HG03575 (cell line): ENCODE data around the gene AJM1.

Experiments
- ATAC-seq: cut with Tn5 transposase; IDR thresholded peaks from one replicate; pipeline ENCODE4 v1.9.1; 2021; ENCODE audit not compliant: unreplicated experiment, insufficient number of reproducible peaks, low FRiP score; ENCODE audit errors: extremely low read depth

AJM1 gene

DNA sequence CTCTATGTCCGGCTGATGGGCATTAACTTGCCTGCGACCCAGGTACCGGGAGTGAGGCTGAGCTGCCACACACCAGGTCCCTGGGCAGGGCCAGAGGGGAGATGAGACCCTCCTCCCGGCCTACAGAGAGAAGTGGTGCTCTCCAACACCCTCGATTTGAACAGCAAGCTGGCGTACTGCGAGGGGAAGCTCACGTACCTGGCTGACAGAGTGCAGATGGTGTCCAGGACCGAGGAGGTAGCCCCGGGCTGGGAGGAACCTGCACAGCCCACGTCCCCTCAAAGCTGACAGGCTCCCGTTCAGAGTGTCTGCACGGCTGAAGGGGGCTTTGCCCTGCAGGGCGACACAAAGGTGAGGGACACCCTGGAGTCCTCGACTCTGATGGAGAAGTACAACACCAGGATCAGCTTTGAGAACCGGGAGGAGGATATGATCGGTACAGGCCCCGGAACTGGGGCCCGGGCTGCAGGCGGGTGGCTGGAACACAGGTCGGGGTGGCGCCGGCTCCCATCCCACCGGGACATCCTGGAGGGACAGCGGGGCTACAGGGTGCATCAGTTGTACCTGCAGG, 35.6 kb upstream of the AJM1 start:
- ATAC-seq: no peak

DNA sequence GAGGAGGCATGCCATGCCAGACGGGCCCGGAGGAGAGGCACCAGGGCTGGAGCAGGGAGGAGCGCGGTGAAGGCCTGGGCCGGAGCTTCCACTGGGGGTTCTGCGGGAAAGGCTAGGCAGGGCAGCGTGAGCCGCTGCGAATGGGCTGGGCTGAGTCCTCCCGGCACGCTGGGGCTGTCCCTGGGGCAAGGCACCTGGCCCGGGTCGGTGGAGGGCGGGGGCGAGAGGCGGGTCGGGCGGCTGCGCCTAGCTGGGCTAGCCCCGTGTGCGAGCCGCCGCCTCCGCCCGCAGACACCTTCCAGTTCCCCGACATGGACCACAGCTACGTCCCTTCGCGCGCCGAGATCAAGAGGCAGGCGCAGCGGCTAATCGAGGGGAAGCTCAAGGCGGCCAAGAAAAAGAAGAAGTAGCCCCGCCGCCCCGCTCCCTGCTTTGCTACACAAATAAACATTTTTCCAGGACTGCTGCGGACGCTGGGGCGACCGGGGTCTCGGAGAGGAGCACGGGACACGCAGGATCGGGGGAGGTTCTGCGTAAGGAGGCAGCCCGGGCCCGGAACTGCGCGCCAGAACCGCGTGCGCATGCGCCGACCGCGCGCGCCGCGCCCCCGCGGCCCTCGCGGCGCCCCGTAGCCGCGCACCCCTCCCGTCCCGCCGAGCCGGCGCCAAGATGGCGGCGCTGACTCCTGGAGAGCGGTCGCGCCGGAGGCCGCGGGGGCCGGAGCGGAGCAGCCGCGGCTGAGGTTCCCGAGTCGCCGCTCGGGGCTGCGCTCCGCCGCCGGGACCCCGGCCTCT, 34.8 kb upstream of the AJM1 start, which contains the start of gene RABL6:
RABL6 (plus strand) TSS at position 668 of the 794 bp plus-strand sequence. CDS start 249 bp downstream, outside the sequence.
- no peak for ATAC-seq

DNA sequence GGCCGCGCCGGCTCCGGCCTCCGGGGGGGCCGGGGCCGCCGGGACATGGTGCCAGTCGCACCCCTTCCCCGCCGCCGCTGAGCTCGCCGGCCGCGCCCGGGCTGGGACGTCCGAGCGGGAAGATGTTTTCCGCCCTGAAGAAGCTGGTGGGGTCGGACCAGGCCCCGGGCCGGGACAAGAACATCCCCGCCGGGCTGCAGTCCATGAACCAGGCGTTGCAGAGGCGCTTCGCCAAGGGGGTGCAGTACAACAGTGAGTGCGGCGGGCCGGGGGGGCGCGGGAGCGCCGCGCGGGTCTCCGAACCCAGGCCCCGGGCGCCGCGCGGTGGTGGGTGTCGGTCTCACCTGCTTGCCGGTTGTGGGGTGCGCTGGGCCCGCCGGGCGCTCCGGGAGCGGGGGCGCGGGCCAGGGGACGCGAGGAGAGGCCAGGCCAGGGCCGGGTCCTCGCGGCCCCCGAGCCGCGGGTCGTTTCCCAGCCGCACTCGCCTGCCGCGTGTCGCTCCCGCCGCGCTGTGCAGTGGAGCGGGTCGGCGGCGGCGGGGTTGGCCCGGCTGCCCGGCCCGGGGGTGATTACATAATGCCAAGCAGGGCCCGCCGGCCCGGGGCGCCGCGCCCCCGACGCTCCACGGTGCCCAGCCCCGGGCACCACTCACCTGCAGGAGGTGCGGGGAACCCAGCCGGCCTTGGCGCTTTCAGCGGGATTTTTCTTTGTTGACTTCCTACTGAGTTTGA, 34.0 kb upstream of the AJM1 start:
- ATAC-seq: no peak

DNA sequence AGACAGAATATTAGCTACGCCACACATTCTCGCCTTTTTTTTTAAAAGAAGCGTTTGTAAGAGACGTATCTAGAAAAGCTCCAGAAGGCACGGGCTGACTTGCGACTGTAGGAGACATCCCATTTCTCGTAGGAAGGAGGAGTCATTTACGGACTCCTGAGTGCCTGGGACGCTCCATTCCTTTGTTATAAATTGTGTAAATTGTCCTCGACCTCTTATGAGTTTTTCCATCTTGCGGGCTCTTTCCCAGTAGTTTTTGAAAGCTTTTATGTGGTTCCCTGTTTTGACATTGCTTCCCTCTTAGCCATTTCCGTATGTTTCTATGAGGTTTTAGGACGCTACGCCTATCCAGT, 33.5 kb upstream of the AJM1 start:
- no peak for ATAC-seq

DNA sequence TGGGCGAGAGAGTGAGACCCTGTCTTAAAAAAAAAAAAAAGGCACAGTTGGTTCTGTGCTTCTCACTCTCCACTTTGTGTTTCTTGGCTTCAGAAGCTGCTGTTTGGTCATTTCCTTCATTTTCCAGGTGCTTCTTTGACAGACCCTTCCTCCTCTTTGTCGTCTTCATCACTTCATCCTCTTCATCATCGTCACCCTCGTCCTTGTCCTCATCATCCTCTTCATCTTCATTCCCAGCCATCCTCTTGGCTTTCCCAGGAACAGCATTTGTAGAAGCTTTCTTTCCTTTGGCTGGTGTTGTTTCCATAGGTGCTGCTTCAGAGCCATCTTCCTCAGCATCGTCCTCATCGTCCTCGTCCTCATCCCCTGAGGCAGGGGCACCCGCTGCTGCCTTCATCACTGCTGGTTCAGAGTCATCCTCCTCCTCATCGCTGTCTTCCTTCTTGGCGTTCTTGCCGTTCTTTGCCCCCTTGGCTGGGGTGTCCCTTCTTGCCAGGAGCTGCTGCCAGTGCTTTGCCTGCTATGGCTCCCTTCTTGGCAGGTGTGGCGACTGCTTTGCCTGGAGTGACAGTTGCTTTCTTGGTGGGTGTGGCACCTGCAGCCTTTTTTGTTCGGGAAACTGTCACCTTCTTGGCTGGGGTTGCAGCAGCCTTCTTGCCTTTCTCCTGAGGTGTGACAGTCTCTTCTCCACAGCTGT, 27.4 kb upstream of the AJM1 start:
- no peak for ATAC-seq

DNA sequence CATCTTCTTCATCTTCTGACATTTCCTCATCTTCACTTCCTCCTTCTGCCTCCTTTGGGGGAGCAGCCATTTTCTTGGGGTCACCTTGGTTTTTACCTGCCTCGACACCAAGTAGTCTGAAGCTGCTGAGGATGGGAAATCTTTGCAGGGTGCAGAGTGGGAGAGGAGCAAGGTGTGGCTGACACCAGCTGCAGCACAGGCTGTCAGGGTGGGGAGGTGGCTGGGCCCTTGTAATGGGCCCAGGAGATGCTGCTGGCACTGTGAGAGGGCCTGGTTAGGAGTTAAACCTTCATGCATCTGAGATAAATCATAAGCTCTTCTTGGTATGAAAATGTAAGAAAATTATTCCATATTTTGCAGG, 26.9 kb upstream of the AJM1 start:
- no peak for ATAC-seq

DNA sequence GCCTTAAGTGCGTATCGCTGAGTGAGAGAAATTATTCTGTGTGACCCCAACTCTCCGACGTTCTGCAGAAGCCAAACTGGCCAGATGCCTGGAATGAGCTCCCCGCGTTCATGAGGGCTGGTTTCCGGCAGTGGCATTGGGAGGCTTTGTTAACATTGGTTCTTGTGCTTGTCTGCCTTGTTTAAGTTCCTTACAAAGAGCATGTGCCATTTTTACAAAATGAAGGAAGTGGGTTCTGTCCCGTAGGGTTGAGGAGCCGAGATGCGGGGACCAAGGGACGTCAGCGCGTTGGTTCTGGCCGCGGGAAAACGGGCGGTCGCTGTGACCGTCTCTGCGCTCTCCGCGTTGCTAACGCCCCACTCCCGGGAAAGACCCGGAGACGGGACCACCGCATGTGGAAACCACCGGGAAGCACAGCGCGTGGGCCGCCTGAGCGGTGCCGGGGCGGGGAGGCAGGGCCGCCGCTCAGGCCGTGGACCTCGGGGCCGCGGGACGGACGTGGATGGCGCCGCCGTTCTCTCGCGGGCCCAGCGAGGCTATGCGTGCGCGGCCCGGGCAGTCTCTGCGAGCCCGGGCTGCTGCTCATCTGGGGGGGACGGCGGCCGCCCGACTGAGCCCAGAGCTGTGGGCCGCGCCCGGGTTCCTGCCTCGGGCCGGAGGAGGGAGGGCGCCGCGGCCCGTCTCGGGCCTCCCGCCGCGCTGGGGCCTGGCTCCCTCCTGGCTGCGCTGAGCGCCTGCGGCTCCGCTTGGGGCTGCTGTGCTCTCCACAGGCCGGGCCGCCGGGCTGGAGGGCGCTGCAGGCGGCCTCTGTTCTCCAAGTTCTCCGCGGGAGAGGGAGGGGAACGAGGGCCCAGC, 21.1 kb upstream of the AJM1 start:
- ATAC-seq: no peak

DNA sequence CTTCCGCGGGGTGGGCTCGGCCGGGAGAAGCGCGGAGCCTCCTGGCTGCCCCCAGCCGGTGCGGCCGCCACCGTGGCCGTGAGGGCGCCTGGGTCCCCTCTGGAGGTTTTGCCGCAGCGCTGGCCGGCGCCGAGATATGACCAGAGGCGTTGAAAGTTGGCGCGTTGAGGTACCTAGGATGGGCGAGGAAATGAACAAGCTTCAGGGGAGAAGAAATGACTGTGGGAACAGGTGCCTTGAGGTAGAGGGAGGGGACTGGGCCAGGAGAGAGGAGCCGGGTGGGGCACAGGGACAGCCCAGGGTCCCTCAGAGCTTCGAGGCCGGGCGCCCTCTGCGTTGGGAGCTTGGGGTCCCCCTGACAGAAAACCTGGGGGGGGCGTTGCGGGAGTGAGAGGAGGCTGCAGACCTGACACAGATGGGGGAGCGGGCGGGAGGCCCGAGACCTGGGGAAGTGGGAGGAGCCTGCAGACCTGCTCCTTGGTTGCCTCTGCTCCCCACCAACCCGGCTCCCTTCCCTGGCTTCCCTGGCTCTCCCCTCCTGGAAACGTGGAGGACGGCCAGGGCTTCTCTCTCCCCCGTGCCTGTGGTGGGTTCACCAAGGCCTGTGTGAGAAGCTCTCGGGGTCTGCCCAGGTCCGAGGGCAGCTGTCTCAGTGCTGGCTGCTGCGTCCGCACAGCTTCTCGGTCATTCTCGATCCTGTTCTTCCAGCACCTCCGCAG, 20.3 kb upstream of the AJM1 start:
- no peak for ATAC-seq

DNA sequence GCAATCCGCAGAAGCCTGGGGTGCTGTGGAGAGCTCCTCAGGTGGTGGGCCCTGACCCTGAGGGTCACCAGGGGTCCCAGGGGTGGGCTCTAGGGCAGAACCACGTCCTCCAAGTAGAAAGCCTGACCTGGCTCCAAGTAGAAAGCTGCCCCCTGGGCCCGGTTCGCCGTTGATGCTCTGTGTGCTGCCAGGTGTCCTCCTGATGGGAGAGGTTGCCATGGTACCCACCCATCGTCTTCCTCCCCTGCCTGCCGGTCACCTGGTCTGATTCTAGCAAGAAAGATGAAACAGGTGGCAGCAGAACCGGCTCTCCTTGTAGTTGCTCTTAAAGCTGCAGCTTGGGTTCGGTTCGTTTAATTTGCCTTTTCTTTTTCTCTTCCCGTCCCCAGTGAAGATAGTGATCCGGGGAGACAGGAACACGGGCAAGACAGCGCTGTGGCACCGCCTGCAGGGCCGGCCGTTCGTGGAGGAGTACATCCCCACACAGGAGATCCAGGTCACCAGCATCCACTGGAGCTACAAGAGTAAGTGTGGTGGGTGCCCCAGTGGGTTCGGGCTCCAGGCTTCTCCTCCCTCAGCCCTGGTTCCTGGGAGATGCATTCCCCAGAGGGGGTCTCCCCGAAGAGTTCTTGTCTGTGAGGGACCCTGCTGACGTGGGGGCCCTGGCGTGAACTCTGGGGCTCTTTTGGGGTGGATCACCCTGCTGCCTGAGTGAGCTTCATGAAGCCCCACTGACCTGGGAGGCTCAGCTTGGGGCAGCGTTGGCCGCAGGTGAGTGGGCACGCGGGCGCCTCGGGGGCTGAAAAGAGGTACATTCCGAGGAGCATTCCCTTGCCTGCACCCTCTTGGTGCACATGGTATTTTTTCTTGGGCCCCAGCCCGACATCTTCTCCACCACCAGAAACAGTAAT, 18.9 kb upstream of the AJM1 start:
- ATAC-seq: no peak

DNA sequence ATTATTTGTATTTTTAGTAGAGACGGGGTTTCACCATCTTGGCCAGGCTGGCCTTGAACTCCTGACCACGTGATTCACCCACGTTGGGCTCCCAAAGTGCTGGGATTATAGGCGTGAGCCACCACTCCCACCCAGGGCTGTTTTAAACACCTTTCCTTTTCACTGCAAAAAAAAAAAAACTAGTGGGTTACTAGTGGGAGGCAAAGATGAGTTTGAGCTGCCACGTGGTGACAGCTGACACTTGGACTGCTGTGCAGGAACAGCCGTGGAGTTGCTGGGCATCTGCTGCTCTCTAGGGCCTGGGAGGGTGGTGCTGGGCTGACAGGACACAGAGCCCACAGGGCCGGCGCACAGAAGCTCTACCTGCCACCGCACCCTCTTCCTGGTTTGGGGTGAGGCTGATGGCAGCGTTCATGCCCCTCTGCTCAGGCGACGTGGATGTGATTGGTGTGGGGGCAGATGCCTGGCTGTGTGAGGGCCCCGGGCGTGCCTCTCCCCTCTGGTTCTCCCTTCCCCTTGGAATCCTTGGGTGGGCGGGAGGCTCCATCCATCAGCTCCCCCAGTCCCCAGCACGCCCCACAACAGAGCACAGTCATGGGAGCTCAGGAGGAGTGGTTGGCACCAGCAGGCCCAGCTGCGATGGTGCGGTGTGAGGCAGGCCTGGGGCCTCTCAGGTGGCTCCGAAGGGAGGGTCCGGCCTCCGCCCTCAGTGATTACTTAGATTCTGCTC, 17.6 kb upstream of the AJM1 start:
- no peak for ATAC-seq

DNA sequence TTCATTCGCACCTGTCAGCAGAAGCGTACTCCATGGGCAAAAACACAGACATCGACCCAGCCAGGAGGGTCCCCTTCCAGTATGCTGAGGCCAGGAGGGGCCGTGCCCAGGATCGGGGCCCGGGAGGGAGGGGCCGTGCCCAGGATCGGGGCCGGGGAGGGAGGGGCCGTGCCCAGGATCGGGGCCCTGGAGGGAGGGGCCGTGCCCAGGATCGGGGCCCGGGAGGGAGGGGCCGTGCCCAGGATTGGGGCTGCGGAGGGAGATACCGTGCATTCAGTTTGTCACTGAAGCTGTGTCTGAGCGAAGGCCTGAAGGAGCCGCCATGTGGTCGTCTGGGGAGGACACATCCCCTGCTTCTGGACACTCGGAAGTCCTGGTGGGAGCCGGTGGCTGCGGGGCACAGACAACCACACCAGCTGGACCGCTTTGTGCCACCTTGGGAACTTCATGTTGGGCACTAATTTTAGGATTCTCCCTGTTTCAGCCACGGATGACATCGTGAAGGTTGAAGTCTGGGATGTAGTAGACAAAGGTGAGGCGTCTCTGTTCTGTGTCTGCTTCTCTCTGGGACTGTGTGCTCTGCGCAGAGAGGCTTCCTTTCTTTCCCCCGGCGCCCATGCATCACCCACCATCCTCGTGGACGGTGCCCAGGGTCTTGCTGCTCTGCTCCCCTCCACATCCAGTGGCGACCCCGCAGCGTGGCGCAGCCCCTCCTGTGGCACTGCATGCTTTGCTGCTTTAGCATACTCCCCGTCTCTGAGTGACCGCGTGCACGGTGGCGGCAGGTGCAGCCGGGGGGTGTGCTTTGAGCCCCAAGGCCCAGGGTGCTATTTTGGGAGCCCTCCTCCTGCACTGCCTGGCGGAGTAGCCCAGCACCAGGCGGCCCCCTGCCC, 16.7 kb upstream of the AJM1 start:
- no peak for ATAC-seq

DNA sequence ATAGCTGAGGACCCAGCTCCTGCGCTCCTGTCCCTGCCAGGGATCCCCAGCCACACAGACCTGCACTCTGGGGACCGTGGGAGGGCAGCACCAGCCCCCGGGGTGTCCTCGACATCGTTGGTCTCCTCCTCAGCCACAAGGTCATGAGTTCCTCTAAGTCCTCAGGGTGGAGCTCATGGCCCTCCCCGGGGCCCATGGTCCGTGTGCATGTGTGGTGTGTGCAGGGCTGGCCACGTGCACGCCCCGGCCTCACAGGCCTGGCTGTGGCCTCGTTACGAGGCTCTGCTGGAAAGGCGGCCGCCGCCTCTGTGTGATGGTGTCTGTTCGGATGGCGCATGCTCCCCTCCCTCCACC, 16.1 kb upstream of the AJM1 start:
- ATAC-seq: no peak

DNA sequence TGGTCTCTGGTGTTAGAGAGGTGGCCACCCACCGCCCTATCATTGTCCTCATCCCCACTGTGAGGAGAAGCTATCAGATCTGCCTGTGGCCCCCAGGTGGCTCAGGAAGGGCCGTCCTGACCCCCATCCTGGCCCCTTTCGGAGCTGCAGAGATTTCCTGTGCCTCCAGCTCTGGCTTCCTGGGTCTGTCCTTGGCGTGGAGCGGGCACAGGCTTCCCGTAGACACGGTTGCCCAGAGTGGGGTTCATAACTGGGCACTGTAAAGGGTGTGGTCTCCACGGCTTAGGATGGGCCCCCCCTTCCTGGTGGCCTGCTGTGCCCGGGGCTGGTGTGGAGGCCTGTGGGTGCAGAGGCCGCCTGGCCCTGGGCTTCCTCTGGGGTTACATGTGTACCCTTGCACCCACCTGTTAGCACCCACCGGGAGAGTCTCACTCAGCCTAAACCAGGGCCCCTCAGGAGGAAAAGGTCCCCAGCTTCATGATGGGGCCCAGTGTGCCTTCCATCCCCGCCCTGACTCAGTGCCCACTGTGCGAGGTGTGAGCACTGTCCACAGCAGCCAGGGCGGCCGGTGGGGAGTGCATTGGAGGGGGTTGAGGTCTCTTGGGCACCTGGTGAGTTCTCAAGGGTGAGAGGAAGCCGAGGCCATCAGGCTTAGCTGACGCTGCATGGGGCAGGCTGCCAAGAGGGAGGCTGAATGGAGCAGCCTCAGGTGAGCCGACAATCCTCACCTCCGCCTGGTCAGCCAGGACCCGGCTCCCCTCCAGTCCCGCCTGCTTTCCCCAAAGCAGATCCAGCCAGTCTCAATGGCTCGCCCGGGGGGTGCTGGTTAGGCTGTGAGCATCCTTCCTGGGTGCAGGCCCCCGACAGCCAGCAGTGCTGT, 15.3 kb upstream of the AJM1 start:
- no peak for ATAC-seq

DNA sequence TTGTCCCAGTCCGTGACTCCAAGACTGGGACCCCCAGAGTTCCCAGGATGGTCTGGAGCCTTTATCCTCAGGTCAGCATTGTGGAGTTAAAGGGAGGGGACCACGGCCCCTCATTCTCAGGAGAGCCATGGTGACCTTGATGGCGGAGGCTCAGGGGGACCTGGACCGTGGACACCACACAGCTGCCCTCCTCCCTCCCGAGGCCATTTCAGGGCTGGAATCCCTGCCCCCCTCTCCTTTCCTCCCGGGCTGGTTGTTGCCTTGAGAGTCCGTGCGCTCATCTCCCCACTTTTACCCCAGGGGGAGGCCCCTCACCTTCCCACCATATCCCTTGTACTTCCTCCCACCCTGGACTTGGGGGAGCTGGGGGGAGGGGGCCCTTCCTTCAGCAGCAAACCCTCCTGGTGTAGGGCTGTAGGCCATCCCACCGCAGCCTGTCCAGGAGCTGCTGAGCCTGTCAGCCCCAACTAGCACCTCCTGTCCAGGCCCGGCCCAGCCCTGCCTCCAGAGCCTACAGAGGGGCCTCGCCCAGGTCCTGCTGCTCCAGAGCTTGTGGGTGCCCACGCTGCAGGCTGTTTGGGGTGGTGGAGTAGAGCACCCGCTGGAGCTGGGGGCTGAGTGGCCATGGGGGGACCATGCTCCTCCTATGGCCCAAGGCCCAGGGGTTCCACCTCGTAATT, 14.3 kb upstream of the AJM1 start:
- ATAC-seq: no peak
